ENCODE results near the gene ESPN. TPM values are rescaled to one million over a fixed set of nuclear protein-coding genes. Genes with fewer than 3 reads are reported as not detected.
"Not testable (repeated sequence)": the region's sequence is repeated elsewhere in the genome, so short reads cannot be mapped to it uniquely, and the experiment has no call there.

Gene ESPN
- total and polyA plus RNA-seq, 2 of the 4 experiments (the other 2 are of a cell fraction) = under 0.01 to 0.02 TPM

GRCh38 chr1:6491966-6492365, 67.4 kb downstream of the ESPN start:
- TF ChIP-seq RFX5 (IDR thresholded peaks at IDR 0.05; ENCODE audit: low read depth, low read length) = no peak
- TF ChIP-seq, protein P1, sequence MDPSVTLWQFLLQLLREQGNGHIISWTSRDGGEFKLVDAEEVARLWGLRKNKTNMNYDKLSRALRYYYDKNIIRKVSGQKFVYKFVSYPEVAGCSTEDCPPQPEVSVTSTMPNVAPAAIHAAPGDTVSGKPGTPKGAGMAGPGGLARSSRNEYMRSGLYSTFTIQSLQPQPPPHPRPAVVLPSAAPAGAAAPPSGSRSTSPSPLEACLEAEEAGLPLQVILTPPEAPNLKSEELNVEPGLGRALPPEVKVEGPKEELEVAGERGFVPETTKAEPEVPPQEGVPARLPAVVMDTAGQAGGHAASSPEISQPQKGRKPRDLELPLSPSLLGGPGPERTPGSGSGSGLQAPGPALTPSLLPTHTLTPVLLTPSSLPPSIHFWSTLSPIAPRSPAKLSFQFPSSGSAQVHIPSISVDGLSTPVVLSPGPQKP (IDR thresholded peaks at IDR 0.05; ENCODE audit: borderline replicate concordance, low read depth, low read length) = no peak
- no peak for TF ChIP-seq CEBPB (IDR thresholded peaks at IDR 0.05; ENCODE audit: low read depth, low read length)
- BruUV-seq (replicated peaks) = no TSS peak
- H3K9me3 ChIP-seq (ENCODE audit: control insufficient read depth, insufficient read depth, low read length) = no peaks in the 10 kb centered on the region
- 0 out of 2 replicates have a peak overlapping the region, but pooled peaks have one; percentile 66 for H3K4me3 ChIP-seq (ENCODE audit: insufficient read depth, low read depth, low read length)
- H3K27me3 ChIP-seq (ENCODE audit: control insufficient read depth, insufficient read depth, low read length) = no peaks in the 10 kb centered on the region
- peaks cover 0 to 20% of the 10 kb centered on the region in 2 experiments; a peak in 1 of 4 replicates for H3K79me1 ChIP-seq (ENCODE audit: low read depth in 1 of 2, low read length in 2 of 2)
- CTCF ChIA-PET = interaction anchor here (0.7 kb wide), 1 partner anchor 43 kb away, joined by 3 read pairs; no protein-coding TSS in a partner anchor
- peak overlapping the region; percentile 50; the same call in 1 of the 2 replicates for H2BK120ac ChIP-seq (ENCODE audit: low read depth, low read length)
- H4K91ac ChIP-seq (ENCODE audit: insufficient read depth, low read depth, low read length) = peak overlapping the region; percentile 57
- H3K27ac ChIP-seq (ENCODE audit: insufficient read depth, low read length) = peak overlapping the region; percentile 30; the same call in 1 of the 2 replicates
- H4K8ac ChIP-seq (ENCODE audit: low read depth in 2 of 2, low read length in 2 of 2) = peak overlapping the region; percentile 12 to 86
- no peak overlapping the region for H3K56ac ChIP-seq (ENCODE audit: extremely low read depth, insufficient read depth, low read length)
- H2AFZ ChIP-seq (replicated peaks; ENCODE audit: low read length, poor library complexity) = peak overlapping the region; percentile 95
- 100% methylated on average over 1 of the region's 10 CpGs; no CpG with 5 or more reads in 1 of the 2 experiments for WGBS, 2 experiments (ENCODE audit: extremely low coverage in 2 of 2, insufficient read length in 1 of 2)
- peak overlapping the region; percentile 81 for H2AK5ac ChIP-seq (ENCODE audit: low read depth, low read length)
- dilution Hi-C loops (cut with HindIII; ENCODE audit: low sequenced_read_pairs, unreplicated experiment) = no loop called here
- peaks cover 4% of the 10 kb centered on the region; the same call in 1 of the 2 replicates for H4K20me1 ChIP-seq (ENCODE audit: insufficient read depth, low read length)
- 0 out of 2 replicates have a peak, but pooled peaks cover 2% of the 10 kb centered on the region for H3K9me1 ChIP-seq (ENCODE audit: insufficient read depth, low read length)
- intact Hi-C loops (cut with micrococcal nuclease) = loop anchor here (5.0 kb wide), 1 partner anchor 245 kb away; no protein-coding TSS in a partner anchor
- 0 out of 3 replicates have a peak overlapping the region, but pooled peaks have one; percentile 40 for H2BK15ac ChIP-seq (ENCODE audit: low read depth, low read length)
- no peak overlapping the region for H3K18ac ChIP-seq (ENCODE audit: low read depth, low read length)
- H3K23ac ChIP-seq (ENCODE audit: low read depth, low read length) = no peak overlapping the region
- peak overlapping the region; percentile 94 for H3K4ac ChIP-seq (ENCODE audit: low read depth, low read length)
- H3K9ac ChIP-seq (ENCODE audit: low read depth, low read length) = peak overlapping the region; percentile 47; the same call in 1 of the 2 replicates
- H3K14ac ChIP-seq (replicated peaks; ENCODE audit: low read depth, low read length) = peak overlapping the region; percentile 55; the same call in 1 of the 2 replicates
- ATAC-seq (ENCODE audit: low read depth) = no peak
- peak overlapping the region; percentile 67; the same call in 1 of the 2 replicates for H4K5ac ChIP-seq (ENCODE audit: low read depth, low read length)
- no peak for DNase-seq
- POLR2A ChIA-PET (ENCODE audit: unreplicated experiment) = no interaction called here
- peaks cover 17% of the 10 kb centered on the region for H3K4me1 ChIP-seq (ENCODE audit: control insufficient read depth, insufficient read depth, low read length)
- H2BK5ac ChIP-seq (ENCODE audit: low read depth, low read length, poor library complexity, severe bottlenecking) = peak overlapping the region; percentile 53
- H2AK9ac ChIP-seq (replicated peaks; ENCODE audit: low read depth, low read length, poor library complexity) = peak overlapping the region; percentile 99
- in situ Hi-C loops (cut with MboI; ENCODE audit: low sequenced_read_pairs) = loop anchor here (10.0 kb wide), 1 partner anchor 153 kb away; no protein-coding TSS in a partner anchor
- H3K36me3 ChIP-seq (ENCODE audit: control insufficient read depth, insufficient read depth, low read length) = no peaks in the 10 kb centered on the region
- H2BK20ac ChIP-seq (ENCODE audit: low read depth, low read length) = peak overlapping the region; percentile 57; the same call in 1 of the 2 replicates
- peak overlapping the region; percentile 58 for H3K4me2 ChIP-seq (ENCODE audit: low read depth, low read length)

DNA sequence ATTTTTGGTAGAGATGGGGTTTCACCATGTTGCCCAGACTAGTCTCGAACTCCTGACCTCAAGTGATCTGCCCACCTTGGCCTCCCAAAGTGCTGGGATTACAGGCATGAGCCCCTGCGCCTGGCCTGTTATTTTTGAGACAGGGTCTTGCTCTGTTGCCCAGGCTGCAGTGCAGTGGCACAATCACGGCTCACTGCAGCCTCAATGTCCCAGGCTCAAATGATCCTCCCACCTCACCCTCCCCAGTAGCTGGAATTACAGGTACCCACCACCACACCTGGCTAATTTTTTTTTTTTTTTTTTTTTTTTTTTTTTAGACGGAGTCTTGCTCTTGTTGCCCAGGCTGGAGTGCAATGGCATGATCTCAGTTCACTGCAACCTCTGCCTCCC, 69.3 kb downstream of the ESPN start:
- H4K91ac ChIP-seq (ENCODE audit: insufficient read depth, low read depth, low read length); dilution Hi-C loops (cut with HindIII; ENCODE audit: low sequenced_read_pairs, unreplicated experiment); H2AK5ac ChIP-seq (ENCODE audit: low read depth, low read length); H2BK5ac ChIP-seq (ENCODE audit: low read depth, low read length, poor library complexity, severe bottlenecking); H3K9me3 ChIP-seq (ENCODE audit: control insufficient read depth, insufficient read depth, low read length); H2BK15ac ChIP-seq (ENCODE audit: low read depth, low read length); ATAC-seq (ENCODE audit: low read depth); H3K14ac ChIP-seq (replicated peaks; ENCODE audit: low read depth, low read length); H2BK120ac ChIP-seq (ENCODE audit: low read depth, low read length); H3K4ac ChIP-seq (ENCODE audit: low read depth, low read length); H4K20me1 ChIP-seq (ENCODE audit: insufficient read depth, low read length); H3K23ac ChIP-seq (ENCODE audit: low read depth, low read length); H4K5ac ChIP-seq (ENCODE audit: low read depth, low read length); CTCF ChIA-PET; H3K18ac ChIP-seq (ENCODE audit: low read depth, low read length); H3K4me3 ChIP-seq (ENCODE audit: insufficient read depth, low read depth, low read length); DNase-seq; H3K27me3 ChIP-seq (ENCODE audit: control insufficient read depth, insufficient read depth, low read length); H3K4me2 ChIP-seq (ENCODE audit: low read depth, low read length); BruUV-seq (replicated peaks); H3K9ac ChIP-seq (ENCODE audit: low read depth, low read length); H2BK20ac ChIP-seq (ENCODE audit: low read depth, low read length); H3K36me3 ChIP-seq (ENCODE audit: control insufficient read depth, insufficient read depth, low read length); H4K8ac ChIP-seq (ENCODE audit: low read depth in 2 of 2, low read length in 2 of 2); POLR2A ChIA-PET (ENCODE audit: unreplicated experiment); H3K9me1 ChIP-seq (ENCODE audit: insufficient read depth, low read length); H3K56ac ChIP-seq (ENCODE audit: extremely low read depth, insufficient read depth, low read length); H3K27ac ChIP-seq (ENCODE audit: insufficient read depth, low read length); H2AK9ac ChIP-seq (replicated peaks; ENCODE audit: low read depth, low read length, poor library complexity); H2AFZ ChIP-seq (replicated peaks; ENCODE audit: low read length, poor library complexity): not testable (repeated sequence)
- peaks cover 19% of the 10 kb centered on the region for H3K4me1 ChIP-seq (ENCODE audit: control insufficient read depth, insufficient read depth, low read length)
- in situ Hi-C loops (cut with MboI; ENCODE audit: low sequenced_read_pairs) = loop anchor here (10.0 kb wide), 1 partner anchor 151 kb away; no protein-coding TSS in a partner anchor
- intact Hi-C loops (cut with micrococcal nuclease) = loop anchor here (5.0 kb wide), 1 partner anchor 247 kb away; no protein-coding TSS in a partner anchor
- 96% methylated on average over 3 of the region's 4 CpGs; no CpG with 5 or more reads in 1 of the 2 experiments for WGBS, 2 experiments (ENCODE audit: extremely low coverage in 2 of 2, insufficient read length in 1 of 2)
- peaks cover 0 to 20% of the 10 kb centered on the region in 2 experiments; a peak in 1 of 4 replicates for H3K79me1 ChIP-seq (ENCODE audit: low read depth in 1 of 2, low read length in 2 of 2)
